ENCODE data around the gene E2F4. TPM values are rescaled to one million over a fixed set of nuclear protein-coding genes. Genes with fewer than 3 reads are reported as not detected.
A peak's percentile ranks its signal among the peaks of the same experiment; 100 is the strongest.

E2F4 gene
- total RNA-seq, 1 experiment from 2014 or later: 141 TPM

GRCh38 chr16:67164599-67165061 is 27.3 kb upstream of the E2F4 start, which contains the start of gene HSF4:
Gene HSF4 (plus strand): TSS chr16:67164745. CDS start chr16:67164812, 67 bp downstream.
- H3K4me3 ChIP-seq: no peak within 1 kb of the TSS
- peaks cover 15% of the 10 kb centered on the region for H3K4me1 ChIP-seq
- no peaks in the 10 kb centered on the region for H3K36me3 ChIP-seq
- H3K9me3 ChIP-seq (replicated peaks): no peaks in the 10 kb centered on the region
- no peak within 1 kb of the TSS for H3K27ac ChIP-seq
- no peaks in the 10 kb centered on the region for H3K27me3 ChIP-seq
- no peak for DNase-seq

GRCh38 chr16:67165121-67166078 is 26.6 kb upstream of the E2F4 start:
- no peak for DNase-seq

GRCh38 chr16:67166110-67166547 is 25.8 kb upstream of the E2F4 start:
- H3K27ac ChIP-seq: no peak overlapping the region
- no peaks in the 10 kb centered on the region for H3K36me3 ChIP-seq
- no peak for DNase-seq
- no peaks in the 10 kb centered on the region for H3K9me3 ChIP-seq (replicated peaks)
- no peaks in the 10 kb centered on the region for H3K27me3 ChIP-seq
- H3K4me1 ChIP-seq: peaks cover 13% of the 10 kb centered on the region
- no peak overlapping the region for H3K4me3 ChIP-seq

More at GRCh38 chr16:67165121-67166078, 26.6 kb upstream of the E2F4 start:
- no peaks in the 10 kb centered on the region for H3K9me3 ChIP-seq (replicated peaks)
- no peak overlapping the region for H3K27ac ChIP-seq
- peaks cover 13% of the 10 kb centered on the region for H3K4me1 ChIP-seq
- no peaks in the 10 kb centered on the region for H3K27me3 ChIP-seq
- no peaks in the 10 kb centered on the region for H3K36me3 ChIP-seq
- no peak overlapping the region for H3K4me3 ChIP-seq

GRCh38 chr16:67166598-67167168 is 25.3 kb upstream of the E2F4 start:
- Histone ChIP-seq H3K4me3 (no peak overlapping the region), H3K27ac (no peak overlapping the region), H3K4me1 (peaks cover 19% of the 10 kb centered on the region), H3K27me3 (no peaks in the 10 kb centered on the region), H3K36me3 (no peaks in the 10 kb centered on the region), H3K9me3 (replicated peaks) (no peaks in the 10 kb centered on the region)
- DNase-seq: no peak

- H3K4me1 ChIP-seq: peaks cover 19% of the 10 kb centered on the region
- H3K36me3 ChIP-seq: no peaks in the 10 kb centered on the region
- no peak overlapping the region for H3K4me3 ChIP-seq
- no peak overlapping the region for H3K27ac ChIP-seq
- H3K27me3 ChIP-seq: no peaks in the 10 kb centered on the region
- no peak for DNase-seq
- H3K9me3 ChIP-seq (replicated peaks): no peaks in the 10 kb centered on the region
These were observed 24.4 kb upstream of the E2F4 start for GRCh38 chr16:67167588-67167987.

- Histone ChIP-seq H3K36me3 (no peaks in the 10 kb centered on the region), H3K27me3 (no peaks in the 10 kb centered on the region), H3K9me3 (replicated peaks) (no peaks in the 10 kb centered on the region), H3K4me3 (peak overlapping the region; percentile 69), H3K27ac (peak overlapping the region; percentile 82), H3K4me1 (peaks cover 26% of the 10 kb centered on the region)
- peak; percentile 51 to 70 for DNase-seq
These were observed 22.9 kb upstream of the E2F4 start for GRCh38 chr16:67169011-67169451.

GRCh38 chr16:67169642-67170167 is 22.2 kb upstream of the E2F4 start:
- Histone ChIP-seq H3K36me3 (no peaks in the 10 kb centered on the region), H3K9me3 (replicated peaks) (no peaks in the 10 kb centered on the region), H3K4me1 (peaks cover 26% of the 10 kb centered on the region), H3K27me3 (no peaks in the 10 kb centered on the region), H3K4me3 (peak overlapping the region; percentile 69), H3K27ac (peak overlapping the region; percentile 82)
- DNase-seq: peak; percentile 92 to 94

- Histone ChIP-seq H3K4me3 (peak within 1 kb of the TSS; percentile 69), H3K27me3 (no peaks in the 10 kb centered on the region), H3K4me1 (peaks cover 26% of the 10 kb centered on the region), H3K27ac (peak within 1 kb of the TSS; percentile 82), H3K36me3 (no peaks in the 10 kb centered on the region), H3K9me3 (replicated peaks) (no peaks in the 10 kb centered on the region)
- DNase-seq: peak; percentile 95 to 97
These were observed 21.6 kb upstream of the E2F4 start, which contains the start of gene NOL3 for GRCh38 chr16:67170168-67170948. Gene NOL3 (plus strand): TSS chr16:67170538.

GRCh38 chr16:67170949-67171649 is 20.9 kb upstream of the E2F4 start:
- peaks cover 26% of the 10 kb centered on the region for H3K4me1 ChIP-seq
- peak; percentile 51 to 70 for DNase-seq
- no peaks in the 10 kb centered on the region for H3K36me3 ChIP-seq
- H3K9me3 ChIP-seq (replicated peaks): no peaks in the 10 kb centered on the region
- no peaks in the 10 kb centered on the region for H3K27me3 ChIP-seq
- peak overlapping the region; percentile 82 for H3K27ac ChIP-seq
- peak overlapping the region; percentile 69 for H3K4me3 ChIP-seq

- Histone ChIP-seq H3K27ac (no peak overlapping the region), H3K9me3 (replicated peaks) (no peaks in the 10 kb centered on the region), H3K36me3 (no peaks in the 10 kb centered on the region), H3K4me3 (peak overlapping the region; percentile 55), H3K4me1 (peaks cover 26% of the 10 kb centered on the region), H3K27me3 (no peaks in the 10 kb centered on the region)
- DNase-seq: peak in 1 of 2 experiments; percentile 23
These were observed 18.6 kb upstream of the E2F4 start for GRCh38 chr16:67173323-67173722.

- Histone ChIP-seq H3K27me3 (no peaks in the 10 kb centered on the region), H3K36me3 (no peaks in the 10 kb centered on the region), H3K9me3 (replicated peaks) (no peaks in the 10 kb centered on the region), H3K27ac (no peak overlapping the region), H3K4me3 (peak overlapping the region; percentile 55), H3K4me1 (peaks cover 19% of the 10 kb centered on the region)
- DNase-seq: peak; percentile 77 to 79
These were observed 17.9 kb upstream of the E2F4 start for GRCh38 chr16:67173808-67174705.

- Histone ChIP-seq H3K4me3 (peak overlapping the region; percentile 55), H3K9me3 (replicated peaks) (no peaks in the 10 kb centered on the region), H3K4me1 (peaks cover 14% of the 10 kb centered on the region), H3K27me3 (no peaks in the 10 kb centered on the region), H3K36me3 (no peaks in the 10 kb centered on the region), H3K27ac (no peak overlapping the region)
- no peak for DNase-seq
These were observed 17.2 kb upstream of the E2F4 start for GRCh38 chr16:67174706-67175231.

- no peak overlapping the region for H3K4me3 ChIP-seq
- H3K27me3 ChIP-seq: no peaks in the 10 kb centered on the region
- H3K4me1 ChIP-seq: peaks cover 7% of the 10 kb centered on the region; the same call in 1 of the 2 replicates
- H3K9me3 ChIP-seq (replicated peaks): no peaks in the 10 kb centered on the region
- no peak overlapping the region for H3K27ac ChIP-seq
- no peak for DNase-seq
- no peaks in the 10 kb centered on the region for H3K36me3 ChIP-seq
These were observed 15.3 kb upstream of the E2F4 start for GRCh38 chr16:67176662-67177061.

Measured in SJCRH30 (cell line).